ENCODE measurements around the gene TACR2. TPM values are rescaled to one million over a fixed set of nuclear protein-coding genes. Genes with fewer than 3 reads are reported as not detected.

TACR2 gene
- total RNA-seq, 1 experiment from 2014 or later: 0.21 TPM

GRCh38 chr10:69446229-69446628 lies 29.5 kb upstream of the TACR2 start:
- ChIA-PET CTCF (interaction anchor here (0.6 to 1.1 kb wide), 3 partner anchors 19 to 38 kb away, joined by 4 to 5 read pairs (median 5); no protein-coding TSS in a partner anchor), POLR2A (interaction anchor here (0.6 kb wide), 1 partner anchor 13 kb away, joined by 3 read pairs; no protein-coding TSS in a partner anchor)
- peak; percentile 33 for ATAC-seq
- peak overlapping the region in 1 of 2 experiments; percentile 23; a peak in 1 of 4 replicates for H3K4me3 ChIP-seq (ENCODE audit: low read depth in 2 of 2, low read length in 2 of 2)
- no TSS peak for BruUV-seq (replicated peaks)
- intact Hi-C loops (cut with micrococcal nuclease; ENCODE audit: unreplicated experiment) (no loop called here), in situ Hi-C loops (cut with HindIII; ENCODE audit: low pct_unique_long_range_greater_than_20kb, low sequenced_read_pairs) (loop anchor here (10.0 kb wide), 1 partner anchor 49 kb away; no protein-coding TSS in a partner anchor)
- no peaks in the 10 kb centered on the region for H3K27me3 ChIP-seq (ENCODE audit: control insufficient read depth, insufficient read depth, low read length)
- DNase-seq (ENCODE audit: low read depth, low spot score): no peak
- peaks cover 4% of the 10 kb centered on the region; the same call in 1 of the 2 replicates for H3K9me3 ChIP-seq (ENCODE audit: control insufficient read depth, insufficient read depth, low read depth, low read length)
- TF ChIP-seq SIN3A (IDR thresholded peaks at IDR 0.05; ENCODE audit: borderline replicate concordance, insufficient read depth, low read depth, low read length): no peak
- no peak for TF ChIP-seq TCF7L2 (IDR thresholded peaks at IDR 0.05; ENCODE audit: low read depth, low read length)
- no peak for TF ChIP-seq CTCF (IDR thresholded peaks at IDR 0.05)
- TF ChIP-seq POLR2AphosphoS5 (IDR thresholded peaks at IDR 0.05; ENCODE audit: low read depth, low read length): no peak
- no peak for TF ChIP-seq REST (IDR thresholded peaks at IDR 0.05; ENCODE audit: insufficient read depth in 1 of 2, low read depth in 2 of 2, low read length in 1 of 2)
- peaks cover 60% of the 10 kb centered on the region for H3K4me1 ChIP-seq (ENCODE audit: control insufficient read depth, insufficient read depth, low read length)
- no peaks in the 10 kb centered on the region for H3K36me3 ChIP-seq (ENCODE audit: control insufficient read depth, insufficient read depth, low read length)
- H3K27ac ChIP-seq (ENCODE audit: low read length): peak overlapping the region; percentile 84

GRCh38 chr10:69445041-69445440 lies 28.3 kb upstream of the TACR2 start:
- ChIA-PET CTCF (no interaction called here), POLR2A (no interaction called here)
- no peaks in the 10 kb centered on the region for H3K27me3 ChIP-seq (ENCODE audit: control insufficient read depth, insufficient read depth, low read length)
- ATAC-seq: no peak
- peaks cover 4% of the 10 kb centered on the region; the same call in 1 of the 2 replicates for H3K9me3 ChIP-seq (ENCODE audit: control insufficient read depth, insufficient read depth, low read depth, low read length)
- peak overlapping the region; percentile 84 for H3K27ac ChIP-seq (ENCODE audit: low read length)
- in situ Hi-C loops (cut with HindIII; ENCODE audit: low pct_unique_long_range_greater_than_20kb, low sequenced_read_pairs) (loop anchor here (10.0 kb wide), 1 partner anchor 50 kb away; no protein-coding TSS in a partner anchor), intact Hi-C loops (cut with micrococcal nuclease; ENCODE audit: unreplicated experiment) (no loop called here)
- H3K4me1 ChIP-seq (ENCODE audit: control insufficient read depth, insufficient read depth, low read length): peaks cover 57% of the 10 kb centered on the region
- no peak for DNase-seq (ENCODE audit: low read depth, low spot score)
- H3K36me3 ChIP-seq (ENCODE audit: control insufficient read depth, insufficient read depth, low read length): no peaks in the 10 kb centered on the region
- no peak overlapping the region for H3K4me3 ChIP-seq (ENCODE audit: low read depth in 2 of 2, low read length in 2 of 2)
- TF ChIP-seq POLR2AphosphoS5 (IDR thresholded peaks at IDR 0.05; ENCODE audit: low read depth, low read length) (no peak), SIN3A (IDR thresholded peaks at IDR 0.05; ENCODE audit: borderline replicate concordance, insufficient read depth, low read depth, low read length) (no peak), CTCF (IDR thresholded peaks at IDR 0.05) (no peak), REST (IDR thresholded peaks at IDR 0.05; ENCODE audit: insufficient read depth in 1 of 2, low read depth in 2 of 2, low read length in 1 of 2) (no peak), TCF7L2 (IDR thresholded peaks at IDR 0.05; ENCODE audit: low read depth, low read length) (no peak)
- BruUV-seq (replicated peaks): no TSS peak

All from Panc1 (cell line).